NCI-H2029 treated with DMSO at 0.1 percent for 48 hours (cell line): ENCODE results near the gene TRMT6.

Experiments used
- DNase-seq: peaks from one replicate; lab custom pipeline; 2025; lab: John Stamatoyannopoulos, UW

The TRMT6 gene

DNA sequence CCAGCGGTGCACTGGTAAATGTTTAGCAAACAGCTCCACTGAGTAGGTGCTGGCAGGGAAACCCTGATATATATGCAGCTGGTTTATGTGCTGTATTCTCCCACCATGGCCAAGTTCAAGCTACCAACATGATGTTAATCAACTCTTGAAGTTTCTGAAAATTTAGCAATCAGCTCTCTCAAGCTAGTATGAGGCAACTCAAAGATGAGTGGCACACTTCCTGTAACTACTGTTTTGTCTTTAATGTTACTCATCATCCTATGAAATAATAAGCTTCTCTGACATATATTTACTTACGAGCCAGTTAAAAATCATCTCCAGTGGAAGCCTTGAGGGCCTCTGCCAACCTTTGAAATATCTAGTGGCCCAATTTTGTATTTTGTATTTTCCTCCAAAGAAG lies 54.7 kb downstream of the TRMT6 start:
- DNase-seq, result no peak

DNA sequence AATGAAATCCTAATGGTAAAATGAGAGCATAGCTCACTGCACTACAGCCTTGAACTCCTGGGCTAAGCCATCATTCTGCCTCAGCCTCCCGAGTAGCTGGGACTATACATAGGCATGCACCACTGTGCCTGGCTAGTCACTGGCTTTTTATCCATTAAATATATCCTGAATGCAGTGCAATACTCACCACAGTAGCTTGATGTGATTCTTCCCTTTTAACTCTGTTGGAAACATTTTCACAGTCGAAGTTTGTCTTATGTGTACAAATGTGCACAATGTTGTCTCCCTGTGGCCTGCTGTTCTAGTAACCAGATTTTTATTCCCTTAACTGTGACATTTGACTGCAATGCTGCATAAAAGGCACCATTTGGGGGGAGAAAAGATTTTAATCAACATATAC lies 56.7 kb downstream of the TRMT6 start:
- no peak for DNase-seq

DNA sequence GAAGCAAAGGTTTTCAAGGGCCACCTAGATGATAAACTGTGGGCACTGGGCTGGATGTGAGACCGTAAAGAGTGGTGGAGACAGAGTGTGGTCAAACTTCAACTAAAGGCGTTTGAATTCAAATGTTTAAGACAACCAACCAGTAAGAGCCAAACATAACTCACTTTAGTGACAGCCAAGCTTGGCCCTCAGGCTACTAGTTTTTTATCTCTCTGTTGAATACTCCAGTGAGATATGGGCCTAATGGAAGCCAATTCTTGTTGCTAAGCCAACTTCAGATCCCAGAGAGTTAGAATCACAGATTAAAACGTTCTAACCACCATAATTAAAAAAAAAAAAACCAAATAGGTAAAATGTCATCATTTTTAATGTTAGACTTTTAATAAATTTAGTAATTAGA lies 57.3 kb downstream of the TRMT6 start:
- DNase-seq, result no peak

DNA sequence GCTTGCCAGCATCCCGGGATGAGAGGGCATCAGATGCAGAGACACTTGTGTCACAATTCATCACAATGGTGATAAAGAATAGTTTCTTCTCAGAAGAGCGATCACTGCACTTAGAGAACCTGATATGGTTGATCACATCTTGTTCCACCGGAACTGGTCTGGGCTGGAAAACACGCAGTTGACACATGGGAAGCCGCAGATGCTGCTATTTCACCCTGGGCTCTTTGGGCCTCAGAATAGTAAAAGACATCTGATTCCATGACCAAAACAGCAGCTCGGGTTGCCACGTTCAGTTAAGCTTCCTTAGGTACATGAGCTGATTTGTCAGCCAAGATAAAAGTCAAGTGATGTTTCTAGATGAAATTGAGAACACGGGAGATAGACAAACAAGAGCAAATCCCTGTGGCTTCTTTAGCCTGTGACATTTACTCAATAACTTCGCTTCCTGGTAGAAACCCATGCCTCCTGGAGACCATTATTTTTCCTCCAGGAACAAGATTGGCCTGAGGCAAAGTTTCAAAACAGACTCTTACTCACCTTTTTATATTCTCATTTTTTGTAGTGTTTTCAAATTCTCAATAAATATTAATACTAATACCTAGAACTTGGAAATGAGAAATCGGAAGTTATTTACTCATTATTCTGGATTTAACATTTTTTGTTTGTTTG lies 59.4 kb downstream of the TRMT6 start:
- no peak for DNase-seq

DNA sequence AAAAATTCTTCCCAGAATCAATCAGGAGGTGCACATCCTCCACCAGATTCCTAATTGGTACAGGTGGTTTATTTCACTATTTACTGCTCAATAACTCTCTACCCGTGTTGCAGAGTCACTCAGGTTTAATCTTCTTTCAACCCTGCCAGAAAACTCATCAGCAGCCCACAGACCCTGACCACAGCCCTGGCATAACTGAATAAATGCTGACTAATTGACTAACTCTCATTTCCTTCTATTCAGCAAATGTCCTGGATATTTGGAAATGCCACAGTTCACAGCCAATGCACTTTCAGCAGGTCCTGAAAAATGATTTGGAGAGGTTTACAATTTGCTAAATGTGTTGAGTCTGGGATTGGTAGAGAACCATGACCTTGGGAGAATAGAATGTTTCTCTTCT lies 62.3 kb downstream of the TRMT6 start:
- DNase-seq, result no peak

DNA sequence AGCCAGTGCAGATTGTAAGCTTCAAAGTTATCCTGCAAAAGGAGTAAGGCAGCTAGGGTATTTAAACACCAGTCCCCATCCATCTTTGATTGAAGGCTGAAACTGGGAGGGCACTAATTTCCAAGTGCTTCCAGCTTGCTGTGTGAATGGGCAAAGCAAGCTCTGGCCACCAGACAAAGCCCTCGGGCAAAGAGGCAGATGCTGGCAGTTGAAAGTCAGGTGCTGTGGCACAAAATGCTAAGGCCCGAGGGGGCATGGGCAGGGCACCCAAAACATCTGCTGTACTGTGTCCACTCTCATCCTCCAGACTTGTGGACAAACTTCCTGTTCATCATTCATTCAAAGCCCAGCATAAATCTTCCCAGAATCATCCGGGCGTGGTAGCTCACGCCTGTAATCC lies 62.9 kb downstream of the TRMT6 start:
- DNase-seq, result no peak
